Endothelial cell (in vitro differentiated cells): ENCODE measurements around the gene MRPL33. TPM values are rescaled to one million over a fixed set of nuclear protein-coding genes. Genes with fewer than 3 reads are reported as not detected.
A peak's percentile ranks its signal among the peaks of the same experiment; 100 is the strongest.

Experiments
- DNase-seq: peaks from one replicate; pipeline ENCODE4 v3.0.0; 2021; ENCODE audit warnings: low spot score
- H3K27ac Mint-ChIP-seq: one replicate; pipeline ENCODE4 v1.8.0; 2021; ENCODE audit warnings: mixed read lengths, inconsistent platforms; ENCODE audit not compliant: unreplicated experiment
- H3K27me3 Mint-ChIP-seq: one replicate; pipeline ENCODE4 v1.8.0; 2021; ENCODE audit warnings: mild to moderate bottlenecking, moderate library complexity, mixed read lengths, inconsistent platforms; ENCODE audit not compliant: unreplicated experiment
- H3K36me3 Mint-ChIP-seq: one replicate; pipeline ENCODE4 v1.8.0; 2021; ENCODE audit warnings: mild to moderate bottlenecking, low read depth, mixed read lengths, inconsistent platforms; ENCODE audit not compliant: unreplicated experiment
- H3K4me1 Mint-ChIP-seq: one replicate; pipeline ENCODE4 v1.8.0; 2021; ENCODE audit warnings: mild to moderate bottlenecking, mixed read lengths, inconsistent platforms; ENCODE audit not compliant: unreplicated experiment
- H3K4me3 Mint-ChIP-seq: one replicate; pipeline ENCODE4 v1.8.0; 2021; ENCODE audit warnings: mild to moderate bottlenecking, mixed read lengths, inconsistent platforms; ENCODE audit not compliant: unreplicated experiment
- H3K9me3 Mint-ChIP-seq: one replicate; pipeline ENCODE4 v1.8.0; 2021; ENCODE audit warnings: mixed read lengths, inconsistent platforms; ENCODE audit not compliant: unreplicated experiment
- long read RNA-seq: library from polyadenylated mRNA; unstranded; transcript quantifications from one replicate; pipeline ENCODE4 v2.0.0, GENCODE V29; 2020; ENCODE audit not compliant: unreplicated experiment
- total RNA-seq: library from RNA; stranded (reverse); fragmentation: NEBNext Ultra II Directional; extraction: Animal tissue kit (Norgen Biotek cat#: 25700); gene quantifications from one replicate; pipeline ENCODE4 v1.2.1, GENCODE V29; 2021; ENCODE audit not compliant: unreplicated experiment
- TF ChIP-seq, protein P1 (sequence below): fragments of 200-600 bp; sonication (generic); IDR thresholded peaks from one replicate; pipeline ENCODE4 v1.5.0; 2021; ENCODE audit warnings: antibody characterized with exemption; ENCODE audit not compliant: unreplicated experiment

Gene MRPL33
- total RNA-seq, result 52.0 TPM
- long read RNA-seq, transcript MRPL33-201 (4 exons, 518 nt), result minor isoform, 6 of 25 reads
- long read RNA-seq, transcript MRPL33-202 (3 exons, 404 nt), result major isoform, 10 of 25 reads
- long read RNA-seq, partial matches to known transcripts, result 2 of 25 reads
- long read RNA-seq, other reads (novel, unspliced or antisense), result 7 of 25 reads

DNA sequence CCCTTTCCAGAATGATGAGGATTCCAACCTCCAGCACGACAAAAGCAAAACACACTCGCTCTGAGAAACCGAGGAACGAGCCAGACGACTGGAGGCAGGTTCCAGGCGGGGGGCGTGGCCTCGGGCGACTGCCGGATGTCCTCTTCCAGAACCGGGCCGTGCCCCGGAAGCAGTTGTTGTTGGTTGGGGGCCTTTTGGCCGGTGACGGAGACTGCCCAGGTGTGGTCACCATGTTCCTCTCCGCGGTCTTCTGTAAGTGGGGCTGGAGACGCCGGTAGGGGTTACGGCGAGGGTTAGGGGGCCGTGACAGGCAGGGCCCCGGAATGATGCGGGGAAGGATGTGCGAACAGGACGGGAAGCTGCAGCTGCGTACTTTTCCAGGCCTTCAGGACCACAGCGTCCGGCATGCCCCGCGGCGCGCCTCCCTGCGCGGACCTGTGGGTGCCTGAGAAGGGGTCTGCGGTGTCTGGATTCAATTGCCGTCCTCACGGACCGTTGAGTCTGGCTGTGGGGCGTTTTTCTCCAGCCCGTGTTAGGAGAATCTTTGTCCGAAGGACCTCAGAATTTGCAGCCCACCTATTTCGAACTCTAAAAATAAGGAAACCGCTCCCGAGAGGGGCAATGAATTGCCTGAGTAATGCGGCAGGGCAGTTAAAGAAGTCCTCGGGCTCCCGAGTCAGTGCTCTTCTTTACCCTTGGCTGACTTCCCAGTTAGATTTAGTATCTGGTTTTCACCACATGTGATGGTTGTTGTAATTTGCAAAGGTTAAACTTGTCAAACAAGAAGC, at the start of gene MRPL33:
Gene MRPL33 (plus strand): TSS at position 172 of the 788 bp plus-strand sequence. CDS start 59 bp downstream, at position 231.
- peaks cover 3% of the 10 kb centered on the region for H3K36me3 Mint-ChIP-seq
- H3K4me1 Mint-ChIP-seq, result peaks cover 31% of the 10 kb centered on the region
- TF ChIP-seq, protein P1, sequence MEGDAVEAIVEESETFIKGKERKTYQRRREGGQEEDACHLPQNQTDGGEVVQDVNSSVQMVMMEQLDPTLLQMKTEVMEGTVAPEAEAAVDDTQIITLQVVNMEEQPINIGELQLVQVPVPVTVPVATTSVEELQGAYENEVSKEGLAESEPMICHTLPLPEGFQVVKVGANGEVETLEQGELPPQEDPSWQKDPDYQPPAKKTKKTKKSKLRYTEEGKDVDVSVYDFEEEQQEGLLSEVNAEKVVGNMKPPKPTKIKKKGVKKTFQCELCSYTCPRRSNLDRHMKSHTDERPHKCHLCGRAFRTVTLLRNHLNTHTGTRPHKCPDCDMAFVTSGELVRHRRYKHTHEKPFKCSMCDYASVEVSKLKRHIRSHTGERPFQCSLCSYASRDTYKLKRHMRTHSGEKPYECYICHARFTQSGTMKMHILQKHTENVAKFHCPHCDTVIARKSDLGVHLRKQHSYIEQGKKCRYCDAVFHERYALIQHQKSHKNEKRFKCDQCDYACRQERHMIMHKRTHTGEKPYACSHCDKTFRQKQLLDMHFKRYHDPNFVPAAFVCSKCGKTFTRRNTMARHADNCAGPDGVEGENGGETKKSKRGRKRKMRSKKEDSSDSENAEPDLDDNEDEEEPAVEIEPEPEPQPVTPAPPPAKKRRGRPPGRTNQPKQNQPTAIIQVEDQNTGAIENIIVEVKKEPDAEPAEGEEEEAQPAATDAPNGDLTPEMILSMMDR, result no peak
- peak within 1 kb of the TSS; percentile 95 for H3K4me3 Mint-ChIP-seq
- peak; percentile 90 for DNase-seq
- H3K27ac Mint-ChIP-seq, result peak within 1 kb of the TSS; percentile 97
- H3K27me3 Mint-ChIP-seq, result peaks cover 3% of the 10 kb centered on the region
- H3K9me3 Mint-ChIP-seq, result no peaks in the 10 kb centered on the region

DNA sequence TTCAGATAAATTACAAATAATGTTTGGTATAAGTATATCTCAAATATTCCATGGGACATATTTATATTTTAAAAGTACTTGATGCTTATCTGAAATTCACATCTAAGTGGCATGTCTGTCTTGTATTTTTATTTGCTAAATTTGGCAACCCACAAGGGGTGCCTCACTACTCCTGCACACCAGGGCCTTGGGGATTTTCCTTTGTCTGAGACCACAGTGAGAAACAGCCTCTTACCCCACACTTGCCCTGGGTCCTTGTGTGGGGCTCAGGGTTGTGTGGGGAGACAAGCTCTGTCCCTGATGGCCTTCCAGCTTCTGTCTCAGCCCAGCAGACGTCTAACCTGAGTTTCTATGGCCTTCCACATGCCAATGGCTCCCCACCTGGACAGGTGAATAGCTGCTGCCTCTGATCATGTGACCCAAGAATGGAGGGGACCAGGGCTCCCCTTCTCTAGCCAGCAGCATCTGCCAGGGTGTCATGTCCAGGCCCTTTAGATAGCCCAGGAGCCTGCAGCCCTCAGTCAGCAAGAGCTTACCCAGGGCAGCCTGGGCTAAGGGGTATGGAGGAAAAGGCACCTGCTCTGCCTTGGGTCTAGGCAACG, 49.5 kb upstream of the MRPL33 start:
- H3K36me3 Mint-ChIP-seq, result no peaks in the 10 kb centered on the region
- no peaks in the 10 kb centered on the region for H3K9me3 Mint-ChIP-seq
- no peak overlapping the region for H3K27ac Mint-ChIP-seq
- no peak for DNase-seq
- H3K27me3 Mint-ChIP-seq, result peaks cover 1% of the 10 kb centered on the region
- TF ChIP-seq, protein P1, result no peak
- H3K4me3 Mint-ChIP-seq, result no peak overlapping the region
- peaks cover 12% of the 10 kb centered on the region for H3K4me1 Mint-ChIP-seq

DNA sequence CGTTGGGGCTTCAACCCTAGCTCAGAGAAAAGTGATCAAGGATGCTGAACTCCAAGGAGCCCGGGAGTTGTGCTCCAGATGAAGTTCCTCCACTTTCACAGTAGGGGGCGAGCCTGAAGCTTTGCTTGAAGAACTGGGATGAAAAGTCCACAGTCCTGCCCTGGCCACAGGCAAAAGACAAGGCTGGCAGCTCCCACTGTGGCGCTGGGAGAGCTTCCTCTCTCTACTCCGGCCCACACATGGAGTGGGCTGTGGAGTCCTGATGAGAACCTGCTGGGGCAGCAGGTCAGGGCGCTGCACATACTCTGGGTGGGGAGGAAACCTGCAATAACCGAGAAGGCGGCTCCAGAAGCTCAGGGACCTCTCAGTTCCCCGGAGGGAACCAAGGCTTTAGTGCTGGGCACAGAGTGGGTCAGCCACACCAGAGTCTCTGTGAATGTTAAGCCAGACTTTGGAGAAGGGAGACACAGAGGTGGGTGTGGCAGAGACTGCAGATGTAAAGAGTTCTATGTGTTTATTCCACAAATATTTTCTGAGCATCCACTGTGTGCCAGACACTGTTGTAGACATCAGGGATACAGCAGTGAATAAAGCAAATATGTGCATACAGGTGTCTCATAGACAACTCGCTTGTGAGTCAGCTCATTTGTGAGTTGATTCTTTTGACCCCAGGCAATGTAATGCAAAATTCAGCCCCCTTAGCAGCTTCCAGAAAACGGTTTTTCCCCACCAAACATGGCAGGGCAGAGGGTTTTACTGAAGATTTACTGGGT, 48.0 kb upstream of the MRPL33 start:
- H3K27me3 Mint-ChIP-seq, result no peaks in the 10 kb centered on the region
- no peaks in the 10 kb centered on the region for H3K9me3 Mint-ChIP-seq
- no peaks in the 10 kb centered on the region for H3K36me3 Mint-ChIP-seq
- H3K27ac Mint-ChIP-seq, result no peak overlapping the region
- no peak overlapping the region for H3K4me3 Mint-ChIP-seq
- H3K4me1 Mint-ChIP-seq, result peaks cover 19% of the 10 kb centered on the region
- DNase-seq, result peak; percentile 67
- TF ChIP-seq, protein P1, result peak; percentile 85

DNA sequence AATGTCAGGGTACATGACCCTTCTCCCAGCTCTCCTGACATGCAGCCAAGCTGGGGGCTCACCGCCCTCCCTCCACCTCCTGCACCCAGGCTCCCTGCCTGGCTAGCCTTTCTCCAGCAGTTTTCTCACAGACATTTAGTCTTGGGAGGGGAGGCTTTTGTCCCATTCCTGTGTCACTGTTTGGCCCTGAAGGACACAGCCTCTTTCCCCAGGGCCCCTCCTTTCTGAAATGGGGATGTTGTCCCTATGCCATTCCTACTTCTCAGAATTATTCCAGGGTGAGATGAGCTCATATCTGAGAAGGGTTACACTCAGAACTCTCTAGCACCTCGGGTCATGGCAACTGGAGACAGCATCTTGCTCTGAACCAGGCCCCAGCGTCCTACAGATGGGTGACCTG, 47.3 kb upstream of the MRPL33 start:
- no peaks in the 10 kb centered on the region for H3K9me3 Mint-ChIP-seq
- H3K4me3 Mint-ChIP-seq, result no peak overlapping the region
- TF ChIP-seq, protein P1, result no peak
- no peak overlapping the region for H3K27ac Mint-ChIP-seq
- peaks cover 1% of the 10 kb centered on the region for H3K27me3 Mint-ChIP-seq
- no peaks in the 10 kb centered on the region for H3K36me3 Mint-ChIP-seq
- peaks cover 24% of the 10 kb centered on the region for H3K4me1 Mint-ChIP-seq
- DNase-seq, result no peak
